Esophagus muscularis mucosa (tissue), 4 donors: ENCODE measurements around the gene BLACAT1. TPM values are rescaled to one million over a fixed set of nuclear protein-coding genes. Genes with fewer than 3 reads are reported as not detected.
"Not testable (repeated sequence)": the region's sequence is repeated elsewhere in the genome, so short reads cannot be mapped to it uniquely, and the experiment has no call there.

Experiments used
- DNase-seq: peaks from one replicate; pipeline ENCODE4 v3.0.0-alpha.2; 2017; ENCODE audit errors: extremely low spot score
- H3K27ac ChIP-seq, 4 donors: fragments of 200-600 bp; sonication (generic); replicated peaks in 1 of 4; 1 replicate in 3 of 4; 2 replicates in 1 of 4; pipeline ENCODE4 v1.5.1; 2016 to 2019; ENCODE audit warnings: mild to moderate bottlenecking in 1 of 4
- H3K27me3 ChIP-seq, 4 donors: fragments of 200-600 bp; sonication (generic); one replicate each; pipeline versions ENCODE4 v1.5.1 to v1.6.0; 2016 to 2019
- H3K36me3 ChIP-seq, 4 donors: fragments of 200-600 bp; sonication (generic); one replicate each; pipeline ENCODE4 v1.5.1; 2016 to 2019
- H3K4me1 ChIP-seq, 4 donors: fragments of 200-600 bp; sonication (generic); one replicate each; pipeline ENCODE4 v1.5.1; 2016 to 2019
- H3K4me3 ChIP-seq, 4 donors: fragments of 200-600 bp; sonication (generic); 1 replicate in 2 of 4; 2 replicates in 2 of 4; pipeline ENCODE4 v1.5.1; 2016 to 2019; ENCODE audit warnings: mild to moderate bottlenecking in 4 of 4, moderate library complexity in 1 of 4
- H3K9me3 ChIP-seq, 4 donors: fragments of 200-600 bp; sonication (generic); 1 replicate in 3 of 4; 2 replicates in 1 of 4; pipeline ENCODE4 v1.5.1; 2016 to 2019
- EP300 ChIP-seq: sonication (generic); formaldehyde crosslinking; IDR thresholded peaks from one replicate; pipeline ENCODE4 v1.6.1; 2017; ENCODE audit warnings: antibody characterized with exemption
- POLR2A ChIP-seq: fragments of 450-650 bp; IDR thresholded peaks from one replicate; pipeline ENCODE4 v1.6.1; 2017; ENCODE audit warnings: antibody characterized with exemption, moderate library complexity, mild to moderate bottlenecking, low read depth
- POLR2AphosphoS5 ChIP-seq, 2 donors: sonication (generic); formaldehyde crosslinking; IDR thresholded peaks; one replicate each; pipeline ENCODE4 v1.6.1; 2017; ENCODE audit warnings: antibody characterized with exemption in 2 of 2
- WGBS: methylation state at CpG from one replicate; pipeline ENCODE4 v1.1.5; 2018; 5-methylcytosine and 5-hydroxymethylcytosine counted together
- intact Hi-C: fragments of 100-400 bp; cut with DNase I; formaldehyde crosslinking; loops from one replicate; pipeline ENCODE4 v1.15.1; 2023
- total RNA-seq, 4 donors: library from RNA; depleted of rRNA; stranded (reverse); fragments of >200 nt; gene quantifications; one replicate each; pipeline versions ENCODE4 v1.1.0 to v1.2.1, GENCODE V29; 2016
- TF ChIP-seq, protein P1 (sequence below), 3 experiments: fragments of 200-600 bp in 2 of 3; fragments of 450-650 bp in 1 of 3; sonication (generic) in 2 of 3; IDR thresholded peaks; one replicate each; pipeline ENCODE4 v1.5.1; 2017 to 2019; ENCODE audit warnings: antibody characterized with exemption in 3 of 3, mild to moderate bottlenecking in 2 of 3, moderate library complexity in 1 of 3

Gene BLACAT1
- total RNA-seq, 4 donors from 2014 or later = not detected

DNA sequence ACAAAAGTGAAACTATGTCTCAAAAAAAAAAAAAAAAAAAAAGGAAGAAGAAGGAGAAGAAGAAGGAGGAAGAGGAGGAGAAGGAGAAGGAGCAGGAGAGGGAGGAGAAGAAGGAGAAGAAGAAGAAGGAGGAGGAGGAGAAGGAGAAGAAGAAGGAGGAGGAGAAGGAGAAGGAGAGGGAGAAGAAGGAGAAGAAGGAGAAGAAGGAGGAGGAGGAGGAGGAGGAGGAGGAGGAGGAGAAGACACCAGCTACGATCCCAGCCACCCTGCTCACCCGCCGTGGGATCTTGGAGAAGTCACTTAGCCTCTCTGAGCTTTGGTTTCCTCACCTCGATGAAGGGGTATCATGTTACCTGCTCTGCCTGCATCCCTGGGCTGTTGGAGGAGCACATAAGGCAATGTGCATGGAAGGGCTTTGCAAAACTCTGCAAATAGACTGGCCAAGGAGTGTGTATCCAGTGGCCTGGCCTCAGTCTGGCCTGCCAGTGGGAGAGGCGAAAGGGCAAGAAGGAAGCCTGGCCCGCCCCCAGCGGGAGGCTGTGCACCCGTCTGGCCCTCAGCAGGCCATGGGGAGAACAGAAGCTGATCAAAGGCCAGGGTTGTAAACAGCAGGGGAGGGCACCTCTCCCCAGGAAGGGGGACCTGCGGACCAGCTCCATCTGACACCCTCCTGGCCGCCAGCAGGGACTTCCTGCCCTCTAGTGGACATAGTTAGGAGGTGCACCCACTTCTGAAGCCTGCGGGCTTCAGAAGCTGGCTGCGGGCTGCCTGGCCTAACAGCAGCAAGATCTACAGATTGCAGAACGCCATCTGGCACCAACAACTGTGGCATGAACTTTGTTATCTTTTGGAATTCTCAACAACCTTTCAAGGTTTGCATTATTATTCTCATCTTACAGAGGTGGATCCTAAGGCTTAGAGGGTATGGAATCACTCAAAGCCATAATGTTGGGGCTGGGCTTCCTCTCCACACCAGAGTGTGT lies 29.4 kb upstream of the BLACAT1 start:
- WGBS = 41% methylated on average over 12 of the region's 13 CpGs
- no peaks in the 10 kb centered on the region for H3K9me3 ChIP-seq
- peaks cover 0 to 2% (median 0%) of the 10 kb centered on the region in 4 donors for H3K4me1 ChIP-seq
- DNase-seq = no peak
- H3K4me3 ChIP-seq = no peak overlapping the region
- intact Hi-C loops = loop anchor here (2.0 to 5.0 kb wide), 2 partner anchors 40 to 133 kb away; no protein-coding TSS in a partner anchor
- H3K27ac ChIP-seq = no peak overlapping the region
- peaks cover 0 to 67% (median 0%) of the 10 kb centered on the region in 4 donors for H3K27me3 ChIP-seq
- H3K36me3 ChIP-seq = no peaks in the 10 kb centered on the region
- TF ChIP-seq POLR2A = no peak
- TF ChIP-seq, protein P1, sequence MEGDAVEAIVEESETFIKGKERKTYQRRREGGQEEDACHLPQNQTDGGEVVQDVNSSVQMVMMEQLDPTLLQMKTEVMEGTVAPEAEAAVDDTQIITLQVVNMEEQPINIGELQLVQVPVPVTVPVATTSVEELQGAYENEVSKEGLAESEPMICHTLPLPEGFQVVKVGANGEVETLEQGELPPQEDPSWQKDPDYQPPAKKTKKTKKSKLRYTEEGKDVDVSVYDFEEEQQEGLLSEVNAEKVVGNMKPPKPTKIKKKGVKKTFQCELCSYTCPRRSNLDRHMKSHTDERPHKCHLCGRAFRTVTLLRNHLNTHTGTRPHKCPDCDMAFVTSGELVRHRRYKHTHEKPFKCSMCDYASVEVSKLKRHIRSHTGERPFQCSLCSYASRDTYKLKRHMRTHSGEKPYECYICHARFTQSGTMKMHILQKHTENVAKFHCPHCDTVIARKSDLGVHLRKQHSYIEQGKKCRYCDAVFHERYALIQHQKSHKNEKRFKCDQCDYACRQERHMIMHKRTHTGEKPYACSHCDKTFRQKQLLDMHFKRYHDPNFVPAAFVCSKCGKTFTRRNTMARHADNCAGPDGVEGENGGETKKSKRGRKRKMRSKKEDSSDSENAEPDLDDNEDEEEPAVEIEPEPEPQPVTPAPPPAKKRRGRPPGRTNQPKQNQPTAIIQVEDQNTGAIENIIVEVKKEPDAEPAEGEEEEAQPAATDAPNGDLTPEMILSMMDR (IDR thresholded peaks at IDR 0.05) = peak; percentile 91 to 99 (median 92)

DNA sequence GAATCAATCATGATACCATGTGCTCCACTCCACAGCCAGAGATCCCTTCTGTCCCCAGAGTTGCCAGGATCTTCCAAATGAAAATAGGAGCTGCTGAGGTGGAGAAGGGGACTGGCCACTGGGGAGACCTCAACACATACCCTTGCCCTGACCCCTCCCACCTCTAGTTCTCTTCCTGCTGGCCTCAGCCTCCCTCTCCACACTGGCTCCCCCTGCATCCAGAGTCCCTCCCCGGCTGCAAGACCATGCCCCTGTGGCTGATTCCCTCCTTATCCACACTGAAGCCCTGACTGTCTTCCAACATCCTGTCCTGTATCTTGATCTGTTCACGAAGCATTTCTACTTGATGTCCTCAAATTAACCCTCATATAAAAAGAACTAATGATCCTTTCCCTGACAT lies 27.5 kb upstream of the BLACAT1 start:
- 63% methylated on average over 2 of the region's 2 CpGs for WGBS
- no peak overlapping the region for H3K4me3 ChIP-seq
- H3K4me1 ChIP-seq = peaks cover 0 to 2% (median under 1%) of the 10 kb centered on the region in 4 donors
- TF ChIP-seq, protein P1 (IDR thresholded peaks at IDR 0.05) = no peak
- TF ChIP-seq EP300 = no peak
- TF ChIP-seq POLR2A = no peak
- TF ChIP-seq POLR2AphosphoS5 (IDR thresholded peaks at IDR 0.05) = no peak
- no peak overlapping the region for H3K27ac ChIP-seq
- no peak for DNase-seq
- H3K36me3 ChIP-seq = no peaks in the 10 kb centered on the region
- no peaks in the 10 kb centered on the region for H3K9me3 ChIP-seq
- intact Hi-C loops = no loop called here
- peaks cover 0 to 72% (median 0%) of the 10 kb centered on the region in 4 donors for H3K27me3 ChIP-seq

DNA sequence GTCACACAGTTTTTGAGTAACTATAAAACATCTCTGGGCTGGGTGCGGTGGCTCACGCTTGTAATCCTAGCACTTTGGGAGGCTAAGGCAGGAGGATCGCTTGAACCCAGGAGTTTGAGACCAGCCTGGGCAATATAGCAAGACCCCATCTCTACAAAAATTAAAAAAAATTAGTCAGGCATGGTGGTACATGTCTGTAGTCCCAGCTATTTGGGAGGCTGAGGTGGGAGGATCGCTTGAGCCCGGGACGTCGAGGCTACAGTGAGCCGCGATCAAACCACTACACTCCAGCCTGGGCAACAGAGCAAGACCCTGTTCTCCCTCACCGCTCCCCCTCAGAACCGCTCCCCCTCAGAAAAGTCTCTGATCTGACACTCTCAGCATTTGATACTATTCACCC lies 26.7 kb upstream of the BLACAT1 start:
- DNase-seq, H3K4me1 ChIP-seq, H3K4me3 ChIP-seq, H3K9me3 ChIP-seq, intact Hi-C loops, H3K27ac ChIP-seq, H3K36me3 ChIP-seq: not testable (repeated sequence)
- 90% methylated on average over 11 of the region's 11 CpGs for WGBS
- peaks cover 0 to 80% (median 0%) of the 10 kb centered on the region in 4 donors for H3K27me3 ChIP-seq

DNA sequence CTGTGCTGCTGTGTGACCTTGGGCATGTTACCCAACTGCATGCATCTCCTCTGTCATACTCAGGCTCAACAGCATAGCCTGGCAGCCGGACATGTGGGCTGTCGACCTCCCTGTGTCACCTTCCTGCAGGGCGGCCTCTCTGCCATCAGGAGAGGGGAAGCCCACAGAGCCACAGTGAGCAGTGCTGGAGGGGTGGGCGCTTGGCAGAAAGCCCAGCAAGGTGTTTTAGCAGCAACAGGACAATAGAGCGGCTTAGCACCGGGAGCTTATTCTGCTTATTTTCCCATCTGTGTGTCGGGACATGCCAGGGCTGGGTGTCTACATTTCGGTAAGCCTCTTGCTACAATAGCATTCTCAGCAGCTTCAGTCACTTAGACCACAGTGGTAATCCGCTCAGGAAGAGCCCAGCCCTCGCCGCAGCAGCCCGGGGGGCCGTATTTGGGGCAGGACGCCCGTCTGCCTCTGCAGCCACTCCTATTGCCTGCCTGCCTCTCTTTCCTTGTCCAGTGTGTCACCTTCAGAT lies 25.8 kb upstream of the BLACAT1 start:
- 79% methylated on average over 14 of the region's 15 CpGs for WGBS
- H3K27me3 ChIP-seq = peaks cover 0 to 84% (median 0%) of the 10 kb centered on the region in 4 donors
- intact Hi-C loops = no loop called here
- DNase-seq = no peak
- H3K36me3 ChIP-seq = no peaks in the 10 kb centered on the region
- no peak for TF ChIP-seq POLR2A
- TF ChIP-seq EP300 = no peak
- TF ChIP-seq POLR2AphosphoS5 (IDR thresholded peaks at IDR 0.05) = no peak
- no peaks in the 10 kb centered on the region for H3K9me3 ChIP-seq
- H3K4me3 ChIP-seq = no peak overlapping the region
- peaks cover 2 to 10% (median 9%) of the 10 kb centered on the region in 4 donors for H3K4me1 ChIP-seq
- H3K27ac ChIP-seq = no peak overlapping the region

DNA sequence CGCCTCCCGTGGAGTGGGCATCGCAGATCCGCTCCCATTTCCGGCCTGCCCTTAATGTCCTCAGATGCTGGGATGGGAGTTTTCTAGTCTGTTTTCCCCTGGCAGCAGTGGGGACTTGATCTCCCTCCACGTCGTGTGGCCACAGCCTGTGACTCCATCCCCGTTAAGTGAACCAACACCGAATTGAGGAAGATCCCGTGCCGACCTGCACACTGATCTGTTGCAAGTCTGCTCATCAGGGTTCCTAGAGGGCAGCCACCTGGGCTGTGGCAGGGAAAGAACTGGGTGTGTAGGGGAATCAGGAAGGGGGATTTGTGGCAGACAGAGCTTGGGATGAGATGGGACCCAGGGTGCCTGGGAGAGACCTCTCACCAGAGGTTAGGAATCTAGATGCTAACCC lies 25.4 kb upstream of the BLACAT1 start:
- H3K27me3 ChIP-seq = peaks cover 0 to 84% (median 0%) of the 10 kb centered on the region in 4 donors
- peaks cover 2 to 10% (median 9%) of the 10 kb centered on the region in 4 donors for H3K4me1 ChIP-seq
- intact Hi-C loops = no loop called here
- H3K9me3 ChIP-seq = no peaks in the 10 kb centered on the region
- DNase-seq = no peak
- H3K4me3 ChIP-seq = no peak overlapping the region
- H3K27ac ChIP-seq = no peak overlapping the region
- H3K36me3 ChIP-seq = no peaks in the 10 kb centered on the region
- 53% methylated on average over 11 of the region's 11 CpGs for WGBS
- TF ChIP-seq, protein P1 (IDR thresholded peaks at IDR 0.05) = no peak
- TF ChIP-seq EP300 (no peak), POLR2A (no peak), POLR2AphosphoS5 (IDR thresholded peaks at IDR 0.05) (no peak)
